K562 (cell line): ENCODE measurements around the gene NSG2. TPM values are rescaled to one million over a fixed set of nuclear protein-coding genes. Genes with fewer than 3 reads are reported as not detected.

Experiments
- ARID4B ChIP-seq: sonication (generic); formaldehyde crosslinking; IDR thresholded peaks from 2 replicates; pipeline ENCODE4 v1.8.0; 2022; ENCODE audit warnings: mild to moderate bottlenecking, missing genetic modification reagents
- DLX4 ChIP-seq: fragments of 250-450 bp; sonication (Bioruptor Pico); IDR thresholded peaks from 2 replicates; pipeline ENCODE4 v1.6.1; 2021; ENCODE audit warnings: mild to moderate bottlenecking
- JUND ChIP-seq, 2 experiments: IDR thresholded peaks; 2 replicates in 1 of 2; 3 replicates in 1 of 2; pipeline ENCODE4 v1.6.1; 2011; ENCODE audit warnings: borderline replicate concordance in 2 of 2, low read depth in 2 of 2, low read length in 2 of 2, improper control_type of control experiment in 1 of 2, missing biosample characterization in 1 of 2, missing genetic modification characterization in 1 of 2, missing genetic modification reagents in 1 of 2
- MAX ChIP-seq: sonication (generic); formaldehyde crosslinking; IDR thresholded peaks from 2 replicates; pipeline ENCODE4 v1.9.0; 2022; ENCODE audit warnings: mild to moderate bottlenecking, missing genetic modification reagents
- MXD1 ChIP-seq: fragments of 250-450 bp; sonication (Bioruptor Pico); IDR thresholded peaks from 2 replicates; pipeline ENCODE4 v1.8.0; 2021; ENCODE audit warnings: borderline replicate concordance, mild to moderate bottlenecking, moderate library complexity; ENCODE audit not compliant: poor library complexity, severe bottlenecking
- MXI1 ChIP-seq: IDR thresholded peaks from 2 replicates; pipeline ENCODE4 v1.6.1; 2011; ENCODE audit warnings: low read depth, mild to moderate bottlenecking, improper control_type of control experiment, low read length
- PTRF ChIP-seq: fragments of 450-650 bp; IDR thresholded peaks from 2 replicates; pipeline ENCODE4 v1.6.1; 2016; ENCODE audit warnings: mild to moderate bottlenecking, missing genetic modification characterization, missing compliant biosample characterization
- REST ChIP-seq, 2 experiments: fragments of 450-650 bp; formaldehyde crosslinking in 1 of 2; IDR thresholded peaks; 2 replicates each; pipeline versions ENCODE4 v1.4.0 to v1.6.1; 2014 to 2020; ENCODE audit warnings: mild to moderate bottlenecking in 2 of 2, borderline replicate concordance in 1 of 2, low read depth in 1 of 2
- VEZF1 ChIP-seq: fragments of 200-800 bp; sonication (Bioruptor generic); IDR thresholded peaks from 2 replicates; pipeline ENCODE4 v1.6.1; 2017; ENCODE audit warnings: missing genetic modification characterization, missing compliant biosample characterization
- polyA plus RNA-seq, 8 experiments: library from polyadenylated mRNA; depleted of rRNA in 4 of 8; stranded (reverse) in 5 of 8; unstranded in 3 of 8; fragments of >200 nt; fragmentation: Nextera tagmentation in 2 of 8; fragmentation: Illumina TruSeq in 1 of 8; extraction: Ambion mirVana in 2 of 8; extraction: Trizol in 1 of 8; gene quantifications; 2 replicates each; pipeline versions ENCODE4 v1.2.1 to v1.2.3, GENCODE V29; 2011 to 2014; ENCODE audit warnings: inconsistent platforms in 1 of 8, missing spikeins in 1 of 8
- total RNA-seq, 7 experiments: library from RNA; depleted of rRNA in 6 of 7; stranded (reverse); fragments of >200 nt in 6 of 7; fragmentation: Illumina TruSeq in 2 of 7; extraction: Trizol in 2 of 7; gene quantifications; 2 replicates each; pipeline versions ENCODE4 v1.2.1 to v1.2.3, GENCODE V29; 2011 to 2021; ENCODE audit warnings: low replicate concordance in 1 of 7

NSG2 gene
- total and polyA plus RNA-seq, 9 of the 15 experiments (the other 6 are each of a cell fraction or from before 2014, with no cell fraction given), result not detected

- TF ChIP-seq REST (IDR thresholded peaks at IDR 0.05; ENCODE audit: borderline replicate concordance) (peak; percentile 99), REST (CRISPR knock-in tag; IDR thresholded peaks at IDR 0.05; ENCODE audit: low read depth) (peak; percentile 95), DLX4 (no peak), MXI1 (peak; percentile 38; the same call in 1 of the 2 replicates), MAX (0 out of 2 replicates have a peak, but pooled peaks have one; percentile 12), VEZF1 (CRISPR knock-in tag) (peak; percentile 40), PTRF (tag) (no peak), JUND (IDR thresholded peaks at IDR 0.05; ENCODE audit: borderline replicate concordance, low read depth, low read length) (0 out of 2 replicates have a peak, but pooled peaks have one; percentile 17), JUND (tag; IDR thresholded peaks at IDR 0.05; ENCODE audit: borderline replicate concordance, low read depth, low read length) (no peak; the same call in 2 of the 3 replicates), ARID4B (peak; percentile 72), MXD1 (CRISPR knock-in tag) (no peak)
Measured at GRCh38 chr5:174045470-174046025, at the start of gene NSG2 (continued).
